ENCODE measurements around the gene MAGOH.
"Not testable (repeated sequence)": the region's sequence is repeated elsewhere in the genome, so short reads cannot be mapped to it uniquely, and the experiment has no call there.

The MAGOH gene

DNA sequence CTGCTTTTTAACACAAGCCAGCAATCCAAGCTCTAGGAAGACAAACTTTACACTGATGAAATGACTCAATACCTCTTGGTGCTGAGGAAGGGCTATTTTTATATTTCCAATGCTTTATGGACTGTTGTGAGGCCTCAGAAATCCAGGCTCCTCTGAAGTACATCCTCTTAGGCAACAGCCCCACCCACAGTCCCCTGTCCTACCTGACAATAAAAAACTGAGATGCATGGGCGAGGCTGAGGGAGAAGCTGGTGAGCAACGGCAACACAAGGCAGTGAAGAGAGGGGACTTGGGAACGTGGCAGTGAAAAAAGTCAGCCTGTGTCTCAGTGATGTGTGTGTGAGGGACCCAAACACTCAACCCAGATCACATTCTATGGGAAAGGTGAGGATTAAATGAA lies 51.8 kb downstream of the MAGOH start:
- DNase-seq (ENCODE audit: low spot score): no peak

DNA sequence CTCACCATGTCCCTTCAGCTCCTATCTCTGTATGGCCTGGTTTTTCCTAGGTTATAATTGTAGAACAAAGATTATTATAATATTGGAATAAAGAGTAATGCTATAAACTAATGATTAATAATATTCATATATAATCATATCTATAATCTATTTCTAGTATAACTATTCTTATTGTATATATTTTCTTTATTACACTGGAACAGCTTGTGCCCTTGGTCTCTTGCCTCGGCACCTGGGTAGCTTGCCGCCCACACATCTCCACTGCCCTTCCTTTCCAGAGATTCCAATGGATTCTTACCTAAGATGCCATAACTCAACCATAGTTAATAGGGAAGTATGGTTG lies 52.4 kb downstream of the MAGOH start:
- not testable (repeated sequence) for DNase-seq (ENCODE audit: low spot score)

DNA sequence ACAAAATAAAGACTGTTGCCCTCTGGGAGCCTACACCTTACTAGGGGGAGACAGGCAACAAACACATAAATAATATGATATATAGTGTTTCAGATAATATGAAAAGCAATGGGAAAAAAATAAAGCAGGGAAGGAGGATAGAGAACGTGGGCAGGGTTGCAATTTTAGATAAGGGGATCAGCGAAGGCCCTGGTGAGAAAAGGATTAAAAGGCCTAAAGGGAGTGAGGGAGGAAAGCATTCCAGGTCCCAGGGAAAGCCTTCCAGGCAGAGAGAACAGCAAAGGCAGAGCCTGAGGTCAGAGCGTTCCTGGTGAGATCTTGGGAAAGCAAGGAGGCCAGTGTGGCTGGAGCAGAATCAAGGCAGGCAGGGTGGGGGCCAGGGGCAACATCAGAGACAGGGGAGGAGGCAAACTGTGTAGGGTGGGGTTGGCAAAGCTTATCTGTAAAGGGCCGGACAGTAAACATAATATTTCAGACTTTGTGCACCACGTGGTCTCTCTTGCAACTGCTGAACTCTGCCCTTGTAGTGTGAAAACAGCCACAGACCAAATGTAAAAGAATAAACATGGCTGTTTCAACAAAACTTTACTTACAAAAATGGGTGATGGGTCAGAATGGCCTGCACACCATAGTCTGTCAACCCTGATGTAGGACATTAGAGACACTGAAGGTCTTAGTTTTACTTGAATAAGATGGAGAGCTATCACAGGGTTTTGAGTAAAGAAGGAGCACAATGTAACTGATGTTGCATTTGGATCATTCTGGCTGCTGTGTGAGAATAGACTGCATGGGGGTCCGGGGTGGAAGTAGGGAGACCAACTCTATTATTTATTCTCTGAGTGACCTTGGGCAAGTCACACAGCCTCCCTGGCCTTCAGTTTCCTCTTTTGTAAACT lies 55.0 kb downstream of the MAGOH start:
- DNase-seq (ENCODE audit: low spot score): peak; percentile 40

DNA sequence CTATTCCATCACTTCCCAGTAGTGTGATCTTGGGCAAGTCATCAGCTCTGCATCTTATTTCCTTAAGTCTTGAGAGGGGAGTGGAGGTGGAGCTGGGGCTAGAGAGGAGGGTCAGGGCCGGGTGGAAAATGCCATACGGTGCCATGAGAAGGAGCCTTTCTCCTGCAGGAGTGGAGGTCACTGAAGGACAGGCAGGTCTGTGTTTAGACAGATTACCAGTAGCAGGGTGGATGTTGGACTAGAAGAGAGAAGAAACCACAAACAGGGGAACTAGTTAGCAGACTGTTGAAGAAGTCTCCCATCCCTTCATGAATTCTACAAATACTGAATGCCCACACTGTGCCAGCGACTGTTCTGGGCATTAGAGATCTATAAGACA lies 55.6 kb downstream of the MAGOH start:
- DNase-seq (ENCODE audit: low spot score): no peak

DNA sequence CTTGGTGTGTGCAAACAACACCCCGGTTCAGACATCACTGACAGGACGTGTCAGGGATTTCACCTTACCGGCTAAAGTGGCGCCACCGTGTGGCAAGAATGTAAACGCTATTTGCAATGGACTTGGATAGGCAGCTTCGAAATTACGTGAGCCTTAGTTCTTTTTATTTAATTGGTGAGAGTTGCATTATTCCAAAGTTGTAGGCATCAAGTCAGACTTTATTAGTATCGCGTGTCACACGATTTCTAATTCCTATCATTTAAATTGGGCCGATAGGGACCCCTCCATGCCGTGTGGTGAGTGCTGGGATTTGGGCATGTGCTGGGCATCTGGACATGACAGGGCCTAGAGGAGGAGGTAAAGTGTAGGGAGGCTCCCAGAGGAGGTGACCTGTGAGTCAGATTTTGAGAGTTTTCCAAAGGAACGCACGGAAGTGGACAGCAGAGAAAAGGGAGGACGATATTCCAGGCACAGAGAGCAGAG lies 56.2 kb downstream of the MAGOH start:
- DNase-seq (ENCODE audit: low spot score): peak; percentile 68

DNA sequence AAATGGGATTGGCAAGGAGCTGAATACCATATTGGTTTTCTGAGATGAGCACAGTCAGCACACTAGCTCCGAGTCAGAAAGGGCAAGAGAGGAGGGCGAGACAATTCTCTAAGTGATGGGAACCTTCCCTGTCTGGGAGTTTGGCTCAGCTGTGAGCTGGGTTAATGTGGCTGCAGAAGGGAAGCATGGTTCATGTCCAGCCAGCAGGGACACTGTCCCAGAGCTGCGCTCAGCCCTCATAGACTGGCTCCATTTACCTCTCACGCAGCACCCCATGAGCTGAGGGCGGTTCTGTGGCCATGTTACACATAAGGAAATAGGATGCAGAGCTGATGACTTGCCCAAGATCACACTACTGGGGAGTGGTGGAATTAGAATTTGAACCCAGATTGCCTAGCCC lies 57.4 kb downstream of the MAGOH start:
- no peak for DNase-seq (ENCODE audit: low spot score)

DNA sequence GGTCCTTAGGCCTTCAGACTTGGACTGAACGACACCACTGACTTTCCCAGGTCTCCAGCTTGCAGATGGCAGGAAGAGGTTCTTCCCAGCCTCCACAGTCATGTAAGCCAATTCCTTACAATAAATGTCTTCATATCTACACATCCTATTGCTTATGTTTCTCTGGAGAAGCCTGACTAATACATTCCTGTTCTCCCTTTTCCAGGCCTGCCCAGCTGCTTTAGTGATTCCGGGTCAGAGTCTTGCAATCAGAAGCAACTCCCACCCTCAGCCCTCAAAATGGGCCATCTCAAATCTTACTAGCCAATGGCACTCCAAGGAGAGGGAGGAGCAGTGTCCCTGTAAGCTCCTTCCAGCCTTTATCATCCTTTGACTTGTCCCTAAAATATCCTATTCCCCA lies 58.1 kb downstream of the MAGOH start:
- DNase-seq (ENCODE audit: low spot score): no peak

All from GM03348 (cell line).